ENCODE data around the gene TCF4. TPM values are rescaled to one million over a fixed set of nuclear protein-coding genes. Genes with fewer than 3 reads are reported as not detected.

TCF4 gene
- total RNA-seq, 8 experiments from 2014 or later = 21.1 to 102 (median 47.2) TPM

- in situ Hi-C loops (cut with MboI; ENCODE audit: low pct_unique_long_range_greater_than_20kb in 2 of 9, low sequenced_read_pairs in 9 of 9, unreplicated experiment in 9 of 9) = no loop called here
- peaks cover 0 to 8% of the 10 kb centered on the region in 2 donors for H3K4me1 ChIP-seq (replicated peaks in 1 of 2)
- WGBS, 10 experiments = 53 to 100% (median 95%) methylated on average over 1 to 3 of the region's 3 CpGs; no CpG with 5 or more reads in 3 of the 10 experiments
These were observed 298.9 kb downstream of the TCF4 start for GRCh38 chr18:55289048-55289447.

GRCh38 chr18:55287935-55288868 lies 299.8 kb downstream of the TCF4 start:
- in situ Hi-C loops (cut with MboI; ENCODE audit: low pct_unique_long_range_greater_than_20kb in 2 of 9, low sequenced_read_pairs in 9 of 9, unreplicated experiment in 9 of 9) = no loop called here
- no peak for ATAC-seq (replicated peaks in 6 of 8)
- H3K27ac ChIP-seq = no peak overlapping the region
- H3K4me3 ChIP-seq = no peak overlapping the region
- WGBS, 10 experiments = 60 to 100% (median 81%) methylated on average over 1 to 10 of the region's 10 CpGs
- H3K4me1 ChIP-seq (replicated peaks in 1 of 2) = peaks cover 0 to 8% of the 10 kb centered on the region in 2 donors

More at GRCh38 chr18:55289048-55289447, 298.9 kb downstream of the TCF4 start:
- ATAC-seq (replicated peaks in 6 of 8) = no peak
- Histone ChIP-seq H3K27ac (no peak overlapping the region), H3K4me3 (no peak overlapping the region)

- in situ Hi-C loops (cut with MboI; ENCODE audit: low pct_unique_long_range_greater_than_20kb in 2 of 9, low sequenced_read_pairs in 9 of 9, unreplicated experiment in 9 of 9) = no loop called here
These were observed 300.7 kb downstream of the TCF4 start for GRCh38 chr18:55287149-55287806.

GRCh38 chr18:55286257-55286825 lies 301.7 kb downstream of the TCF4 start:
- no peak for ATAC-seq (replicated peaks in 6 of 8)
- Histone ChIP-seq H3K27ac (no peak overlapping the region), H3K4me1 (replicated peaks in 1 of 2) (peaks cover 0 to 8% of the 10 kb centered on the region in 2 donors), H3K4me3 (no peak overlapping the region)
- in situ Hi-C loops (cut with MboI; ENCODE audit: low pct_unique_long_range_greater_than_20kb in 2 of 9, low sequenced_read_pairs in 9 of 9, unreplicated experiment in 9 of 9) = no loop called here
- WGBS, 10 experiments = 83 to 100% (median 93%) methylated on average over 3 to 6 of the region's 6 CpGs

More at GRCh38 chr18:55287149-55287806, 300.7 kb downstream of the TCF4 start:
- WGBS, 10 experiments = 6 to 100% (median 73%) methylated on average over 1 to 11 of the region's 11 CpGs
- H3K4me3 ChIP-seq = no peak overlapping the region
- H3K4me1 ChIP-seq (replicated peaks in 1 of 2) = peaks cover 0 to 8% of the 10 kb centered on the region in 2 donors
- H3K27ac ChIP-seq = no peak overlapping the region
- ATAC-seq (replicated peaks in 6 of 8) = peak in 6 of 8 experiments; percentile 46 to 88 (median 64)

- ATAC-seq (replicated peaks in 6 of 8) = no peak
- H3K4me3 ChIP-seq = no peak overlapping the region
- H3K4me1 ChIP-seq (replicated peaks in 1 of 2) = peaks cover 0 to 14% of the 10 kb centered on the region in 2 donors
- H3K27ac ChIP-seq = no peak overlapping the region
- WGBS, 10 experiments = 29 to 100% (median 64%) methylated on average over 1 to 2 of the region's 2 CpGs; no CpG with 5 or more reads in 3 of the 10 experiments
- in situ Hi-C loops (cut with MboI; ENCODE audit: low pct_unique_long_range_greater_than_20kb in 2 of 9, low sequenced_read_pairs in 9 of 9, unreplicated experiment in 9 of 9) = no loop called here
These were observed 303.4 kb downstream of the TCF4 start for GRCh38 chr18:55284614-55285013.

GRCh38 chr18:55283309-55283708 lies 304.7 kb downstream of the TCF4 start:
- Histone ChIP-seq H3K4me1 (replicated peaks in 1 of 2) (peaks cover 0 to 14% of the 10 kb centered on the region in 2 donors), H3K4me3 (no peak overlapping the region), H3K27ac (no peak overlapping the region)
- 92 to 100% (median 100%) methylated on average over 1 to 3 of the region's 3 CpGs; no CpG with 5 or more reads in 2 of the 10 experiments for WGBS, 10 experiments
- in situ Hi-C loops (cut with MboI; ENCODE audit: low pct_unique_long_range_greater_than_20kb in 2 of 9, low sequenced_read_pairs in 9 of 9, unreplicated experiment in 9 of 9) = no loop called here
- ATAC-seq (replicated peaks in 6 of 8) = no peak

- WGBS, 10 experiments = 0 to 100% (median 80%) methylated on average over 1 to 2 of the region's 2 CpGs
- peaks cover 0 to 14% of the 10 kb centered on the region in 2 donors for H3K4me1 ChIP-seq (replicated peaks in 1 of 2)
- in situ Hi-C loops (cut with MboI; ENCODE audit: low pct_unique_long_range_greater_than_20kb in 2 of 9, low sequenced_read_pairs in 9 of 9, unreplicated experiment in 9 of 9) = no loop called here
- H3K27ac ChIP-seq = no peak overlapping the region
- H3K4me3 ChIP-seq = no peak overlapping the region
- no peak for ATAC-seq (replicated peaks in 6 of 8)
These were observed 307.5 kb downstream of the TCF4 start for GRCh38 chr18:55280503-55280902.

GRCh38 chr18:55275039-55275901 lies 312.7 kb downstream of the TCF4 start:
- 5 to 100% (median 58%) methylated on average over 1 to 5 of the region's 5 CpGs for WGBS, 10 experiments
- Histone ChIP-seq H3K27ac (no peak overlapping the region), H3K4me1 (replicated peaks in 1 of 2) (peaks cover 0 to 6% of the 10 kb centered on the region in 2 donors), H3K4me3 (no peak overlapping the region)
- ATAC-seq (replicated peaks in 6 of 8) = peak in 3 of 8 experiments; percentile 68 to 98 (median 98)
- in situ Hi-C loops (cut with MboI; ENCODE audit: low pct_unique_long_range_greater_than_20kb in 2 of 9, low sequenced_read_pairs in 9 of 9, unreplicated experiment in 9 of 9) = no loop called here

GRCh38 chr18:55272510-55273243 lies 315.3 kb downstream of the TCF4 start:
- no peak overlapping the region for H3K27ac ChIP-seq
- 31 to 100% (median 90%) methylated on average over 1 to 6 of the region's 7 CpGs for whole genome bisulfite sequencing, 10 experiments
- in situ Hi-C loops (cut with MboI; ENCODE audit: low pct_unique_long_range_greater_than_20kb in 2 of 9, low sequenced_read_pairs in 9 of 9, unreplicated experiment in 9 of 9) = no loop called here
- H3K4me1 ChIP-seq (replicated peaks in 1 of 2) = no peaks in the 10 kb centered on the region
- H3K4me3 ChIP-seq = no peak overlapping the region
- peak in 1 of 8 experiments; percentile 40 for ATAC-seq (replicated peaks in 6 of 8)

- Histone ChIP-seq H3K4me3 (no peak overlapping the region), H3K27ac (no peak overlapping the region), H3K4me1 (replicated peaks in 1 of 2) (no peaks in the 10 kb centered on the region)
- in situ Hi-C loops (cut with MboI; ENCODE audit: low pct_unique_long_range_greater_than_20kb in 2 of 9, low sequenced_read_pairs in 9 of 9, unreplicated experiment in 9 of 9) = no loop called here
- ATAC-seq (replicated peaks in 6 of 8) = no peak
- 60 to 100% (median 91%) methylated on average over 1 to 5 of the region's 5 CpGs; no CpG with 5 or more reads in 2 of the 10 experiments for WGBS, 10 experiments
These were observed 318.4 kb downstream of the TCF4 start for GRCh38 chr18:55269622-55270021.

- no peaks in the 10 kb centered on the region for H3K4me1 ChIP-seq (replicated peaks in 1 of 2)
- in situ Hi-C loops (cut with MboI; ENCODE audit: low pct_unique_long_range_greater_than_20kb in 2 of 9, low sequenced_read_pairs in 9 of 9, unreplicated experiment in 9 of 9) = no loop called here
- no peak overlapping the region for H3K4me3 ChIP-seq
- 83 to 100% (median 100%) methylated on average over 1 to 5 of the region's 5 CpGs; no CpG with 5 or more reads in 4 of the 10 experiments for WGBS, 10 experiments
- no peak for ATAC-seq (replicated peaks in 6 of 8)
- H3K27ac ChIP-seq = no peak overlapping the region
These were observed 319.2 kb downstream of the TCF4 start for GRCh38 chr18:55268628-55269275.
